Liver (tissue), 3 donors: ENCODE data around the gene RBMX.

ENCODE experiments used
- GABPA ChIP-seq, 2 donors: IDR thresholded peaks in 1 of 2; conservative IDR thresholded peaks in 1 of 2; 2 replicates each; pipeline ENCODE4 v1.6.1; 2016; ENCODE audit warnings: antibody characterized with exemption in 2 of 2, mild to moderate bottlenecking in 1 of 2, moderate library complexity in 1 of 2
- JUND ChIP-seq, 2 donors: IDR thresholded peaks; 2 replicates each; pipeline ENCODE4 v1.6.1; 2016; ENCODE audit warnings: antibody characterized with exemption in 2 of 2
- NR2F2 ChIP-seq: IDR thresholded peaks from 2 replicates; pipeline ENCODE4 v1.6.1; 2016; ENCODE audit warnings: antibody characterized with exemption
- RAD21 ChIP-seq, 2 donors: IDR thresholded peaks; 2 replicates each; pipeline ENCODE4 v1.6.1; 2016; ENCODE audit warnings: antibody characterized with exemption in 2 of 2, mild to moderate bottlenecking in 2 of 2
- SP1 ChIP-seq: IDR thresholded peaks from 2 replicates; pipeline ENCODE4 v1.6.1; 2018; ENCODE audit warnings: antibody characterized with exemption, mild to moderate bottlenecking
- TF ChIP-seq, protein P1 (sequence below): fragments of 150-350 bp; IDR thresholded peaks from 2 replicates; pipeline ENCODE4 v1.5.1; 2017; ENCODE audit warnings: improper control_type of control experiment, low read depth, low read length; ENCODE audit not compliant: missing input control
- TF ChIP-seq, protein P2 (sequence below): IDR thresholded peaks from 2 replicates; pipeline ENCODE4 v1.6.1; 2016; ENCODE audit warnings: antibody characterized with exemption, mild to moderate bottlenecking
- TF ChIP-seq, protein P3 (sequence below): IDR thresholded peaks from 2 replicates; pipeline ENCODE4 v1.6.1; 2016; ENCODE audit warnings: antibody characterized with exemption
- TF ChIP-seq, protein P4 (sequence below): IDR thresholded peaks from 2 replicates; pipeline ENCODE4 v1.6.1; 2016; ENCODE audit warnings: antibody characterized with exemption
- donor health status: healthy.
- donor health status: healthy.

DNA sequence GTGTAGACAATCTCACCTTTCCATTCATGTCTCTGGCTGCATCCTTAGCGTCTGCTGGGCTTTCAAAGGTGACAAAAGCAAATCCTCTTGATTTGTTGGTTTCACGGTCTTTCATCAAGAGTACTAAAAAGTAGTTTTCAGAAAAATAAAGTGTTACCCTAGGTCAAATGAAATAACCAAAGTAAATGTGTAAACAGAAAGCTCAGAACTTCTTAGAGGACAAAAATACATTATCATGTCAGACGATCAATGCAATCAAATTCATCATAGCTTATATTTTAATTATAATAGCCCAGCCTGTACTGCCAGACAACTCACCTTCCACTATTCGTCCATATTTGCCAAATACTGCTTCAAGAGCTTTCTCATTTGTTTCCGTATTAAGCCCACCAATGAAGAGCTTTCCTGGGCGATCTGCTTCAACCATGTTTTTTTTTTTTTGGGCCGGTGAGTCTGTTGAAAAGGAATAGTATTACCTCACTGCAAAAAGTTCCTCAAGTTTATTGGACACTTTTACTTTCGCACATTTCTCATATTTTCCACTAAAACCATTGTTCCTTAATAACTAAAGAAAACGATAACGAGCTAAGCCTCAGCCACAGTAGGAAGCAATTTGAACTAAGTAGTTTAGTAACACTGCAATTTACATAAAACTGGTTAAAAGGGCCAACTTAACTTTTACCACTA is 1.4 kb downstream of the RBMX start:
- TF ChIP-seq NR2F2 (no peak), RAD21 (IDR thresholded peaks at IDR 0.05) (no peak), GABPA (IDR thresholded peaks at IDR 0.05 in 1 of 2, conservative IDR thresholded peaks at IDR 0.05 in 1 of 2) (no peak), JUND (IDR thresholded peaks at IDR 0.05) (no peak), SP1 (no peak)
- TF ChIP-seq, protein P1, sequence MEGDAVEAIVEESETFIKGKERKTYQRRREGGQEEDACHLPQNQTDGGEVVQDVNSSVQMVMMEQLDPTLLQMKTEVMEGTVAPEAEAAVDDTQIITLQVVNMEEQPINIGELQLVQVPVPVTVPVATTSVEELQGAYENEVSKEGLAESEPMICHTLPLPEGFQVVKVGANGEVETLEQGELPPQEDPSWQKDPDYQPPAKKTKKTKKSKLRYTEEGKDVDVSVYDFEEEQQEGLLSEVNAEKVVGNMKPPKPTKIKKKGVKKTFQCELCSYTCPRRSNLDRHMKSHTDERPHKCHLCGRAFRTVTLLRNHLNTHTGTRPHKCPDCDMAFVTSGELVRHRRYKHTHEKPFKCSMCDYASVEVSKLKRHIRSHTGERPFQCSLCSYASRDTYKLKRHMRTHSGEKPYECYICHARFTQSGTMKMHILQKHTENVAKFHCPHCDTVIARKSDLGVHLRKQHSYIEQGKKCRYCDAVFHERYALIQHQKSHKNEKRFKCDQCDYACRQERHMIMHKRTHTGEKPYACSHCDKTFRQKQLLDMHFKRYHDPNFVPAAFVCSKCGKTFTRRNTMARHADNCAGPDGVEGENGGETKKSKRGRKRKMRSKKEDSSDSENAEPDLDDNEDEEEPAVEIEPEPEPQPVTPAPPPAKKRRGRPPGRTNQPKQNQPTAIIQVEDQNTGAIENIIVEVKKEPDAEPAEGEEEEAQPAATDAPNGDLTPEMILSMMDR: no peak
- TF ChIP-seq, protein P2, sequence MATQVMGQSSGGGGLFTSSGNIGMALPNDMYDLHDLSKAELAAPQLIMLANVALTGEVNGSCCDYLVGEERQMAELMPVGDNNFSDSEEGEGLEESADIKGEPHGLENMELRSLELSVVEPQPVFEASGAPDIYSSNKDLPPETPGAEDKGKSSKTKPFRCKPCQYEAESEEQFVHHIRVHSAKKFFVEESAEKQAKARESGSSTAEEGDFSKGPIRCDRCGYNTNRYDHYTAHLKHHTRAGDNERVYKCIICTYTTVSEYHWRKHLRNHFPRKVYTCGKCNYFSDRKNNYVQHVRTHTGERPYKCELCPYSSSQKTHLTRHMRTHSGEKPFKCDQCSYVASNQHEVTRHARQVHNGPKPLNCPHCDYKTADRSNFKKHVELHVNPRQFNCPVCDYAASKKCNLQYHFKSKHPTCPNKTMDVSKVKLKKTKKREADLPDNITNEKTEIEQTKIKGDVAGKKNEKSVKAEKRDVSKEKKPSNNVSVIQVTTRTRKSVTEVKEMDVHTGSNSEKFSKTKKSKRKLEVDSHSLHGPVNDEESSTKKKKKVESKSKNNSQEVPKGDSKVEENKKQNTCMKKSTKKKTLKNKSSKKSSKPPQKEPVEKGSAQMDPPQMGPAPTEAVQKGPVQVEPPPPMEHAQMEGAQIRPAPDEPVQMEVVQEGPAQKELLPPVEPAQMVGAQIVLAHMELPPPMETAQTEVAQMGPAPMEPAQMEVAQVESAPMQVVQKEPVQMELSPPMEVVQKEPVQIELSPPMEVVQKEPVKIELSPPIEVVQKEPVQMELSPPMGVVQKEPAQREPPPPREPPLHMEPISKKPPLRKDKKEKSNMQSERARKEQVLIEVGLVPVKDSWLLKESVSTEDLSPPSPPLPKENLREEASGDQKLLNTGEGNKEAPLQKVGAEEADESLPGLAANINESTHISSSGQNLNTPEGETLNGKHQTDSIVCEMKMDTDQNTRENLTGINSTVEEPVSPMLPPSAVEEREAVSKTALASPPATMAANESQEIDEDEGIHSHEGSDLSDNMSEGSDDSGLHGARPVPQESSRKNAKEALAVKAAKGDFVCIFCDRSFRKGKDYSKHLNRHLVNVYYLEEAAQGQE: no peak
- TF ChIP-seq, protein P3, sequence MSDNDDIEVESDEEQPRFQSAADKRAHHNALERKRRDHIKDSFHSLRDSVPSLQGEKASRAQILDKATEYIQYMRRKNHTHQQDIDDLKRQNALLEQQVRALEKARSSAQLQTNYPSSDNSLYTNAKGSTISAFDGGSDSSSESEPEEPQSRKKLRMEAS: no peak
- TF ChIP-seq, protein P4, sequence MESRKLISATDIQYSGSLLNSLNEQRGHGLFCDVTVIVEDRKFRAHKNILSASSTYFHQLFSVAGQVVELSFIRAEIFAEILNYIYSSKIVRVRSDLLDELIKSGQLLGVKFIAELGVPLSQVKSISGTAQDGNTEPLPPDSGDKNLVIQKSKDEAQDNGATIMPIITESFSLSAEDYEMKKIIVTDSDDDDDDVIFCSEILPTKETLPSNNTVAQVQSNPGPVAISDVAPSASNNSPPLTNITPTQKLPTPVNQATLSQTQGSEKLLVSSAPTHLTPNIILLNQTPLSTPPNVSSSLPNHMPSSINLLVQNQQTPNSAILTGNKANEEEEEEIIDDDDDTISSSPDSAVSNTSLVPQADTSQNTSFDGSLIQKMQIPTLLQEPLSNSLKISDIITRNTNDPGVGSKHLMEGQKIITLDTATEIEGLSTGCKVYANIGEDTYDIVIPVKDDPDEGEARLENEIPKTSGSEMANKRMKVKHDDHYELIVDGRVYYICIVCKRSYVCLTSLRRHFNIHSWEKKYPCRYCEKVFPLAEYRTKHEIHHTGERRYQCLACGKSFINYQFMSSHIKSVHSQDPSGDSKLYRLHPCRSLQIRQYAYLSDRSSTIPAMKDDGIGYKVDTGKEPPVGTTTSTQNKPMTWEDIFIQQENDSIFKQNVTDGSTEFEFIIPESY: no peak
